ENCODE measurements around the gene ZBED4. TPM values are rescaled to one million over a fixed set of nuclear protein-coding genes. Genes with fewer than 3 reads are reported as not detected.

ZBED4 gene
- total and polyA plus RNA-seq, 2 of the 13 experiments (the other 11 are each of a cell fraction or from before 2014, with no cell fraction given), result 5.4 to 9.6 TPM

DNA sequence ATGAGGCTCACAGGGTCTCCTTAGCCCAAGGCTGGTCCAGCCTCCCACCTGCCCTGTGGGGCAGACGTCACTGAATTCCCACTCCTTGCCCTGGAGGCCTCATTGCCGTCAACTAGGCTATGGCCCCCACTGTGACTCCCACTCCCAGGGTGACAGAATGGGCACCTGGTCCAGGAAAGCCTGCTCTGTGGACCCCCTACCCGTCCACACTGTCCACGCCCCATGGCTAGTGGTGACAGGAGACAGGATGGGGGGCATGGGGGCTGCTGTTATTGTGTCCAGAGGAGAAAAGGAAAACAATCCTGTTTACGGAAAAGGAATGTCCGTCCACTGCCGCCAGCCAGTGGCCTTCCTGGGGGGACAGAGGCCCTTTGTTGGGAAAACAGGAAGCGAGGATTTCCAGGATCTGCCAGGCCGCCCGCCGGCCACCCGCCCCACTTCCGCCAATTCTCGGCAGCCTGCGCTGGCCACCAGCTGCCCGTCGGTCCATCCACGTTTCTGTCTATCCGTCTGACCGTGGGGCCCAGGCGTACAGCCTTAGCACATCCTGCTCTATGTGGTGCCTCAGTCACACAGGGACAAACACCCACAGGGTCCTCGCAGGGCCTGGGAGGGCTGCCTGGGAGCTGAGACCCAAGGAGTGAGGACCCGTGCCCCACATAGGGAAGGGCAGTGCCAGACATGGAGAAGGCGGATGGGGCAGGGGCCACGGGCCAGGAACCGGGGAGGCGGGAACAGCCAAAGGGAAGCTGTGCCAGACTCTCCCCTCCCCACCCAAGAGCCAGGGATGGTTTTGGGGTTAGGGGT lies 84.3 kb downstream of the ZBED4 start (continued):
- TF ChIP-seq, protein P1, sequence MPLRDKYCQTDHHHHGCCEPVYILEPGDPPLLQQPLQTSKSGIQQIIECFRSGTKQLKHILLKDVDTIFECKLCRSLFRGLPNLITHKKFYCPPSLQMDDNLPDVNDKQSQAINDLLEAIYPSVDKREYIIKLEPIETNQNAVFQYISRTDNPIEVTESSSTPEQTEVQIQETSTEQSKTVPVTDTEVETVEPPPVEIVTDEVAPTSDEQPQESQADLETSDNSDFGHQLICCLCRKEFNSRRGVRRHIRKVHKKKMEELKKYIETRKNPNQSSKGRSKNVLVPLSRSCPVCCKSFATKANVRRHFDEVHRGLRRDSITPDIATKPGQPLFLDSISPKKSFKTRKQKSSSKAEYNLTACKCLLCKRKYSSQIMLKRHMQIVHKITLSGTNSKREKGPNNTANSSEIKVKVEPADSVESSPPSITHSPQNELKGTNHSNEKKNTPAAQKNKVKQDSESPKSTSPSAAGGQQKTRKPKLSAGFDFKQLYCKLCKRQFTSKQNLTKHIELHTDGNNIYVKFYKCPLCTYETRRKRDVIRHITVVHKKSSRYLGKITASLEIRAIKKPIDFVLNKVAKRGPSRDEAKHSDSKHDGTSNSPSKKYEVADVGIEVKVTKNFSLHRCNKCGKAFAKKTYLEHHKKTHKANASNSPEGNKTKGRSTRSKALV (CRISPR knock-in tag; IDR thresholded peaks at IDR 0.05), result no peak
- TF ChIP-seq, protein P2, sequence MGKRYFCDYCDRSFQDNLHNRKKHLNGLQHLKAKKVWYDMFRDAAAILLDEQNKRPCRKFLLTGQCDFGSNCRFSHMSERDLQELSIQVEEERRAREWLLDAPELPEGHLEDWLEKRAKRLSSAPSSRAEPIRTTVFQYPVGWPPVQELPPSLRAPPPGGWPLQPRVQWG (CRISPR knock-in tag; IDR thresholded peaks at IDR 0.05; ENCODE audit: borderline replicate concordance, low read depth), result no peak
- no peak for TF ChIP-seq KDM6A (CRISPR knock-in tag; IDR thresholded peaks at IDR 0.05; ENCODE audit: low read depth)
- peak; percentile 85 for TF ChIP-seq ZC3H13 (CRISPR knock-in tag; IDR thresholded peaks at IDR 0.05)
- TF ChIP-seq, protein P3, sequence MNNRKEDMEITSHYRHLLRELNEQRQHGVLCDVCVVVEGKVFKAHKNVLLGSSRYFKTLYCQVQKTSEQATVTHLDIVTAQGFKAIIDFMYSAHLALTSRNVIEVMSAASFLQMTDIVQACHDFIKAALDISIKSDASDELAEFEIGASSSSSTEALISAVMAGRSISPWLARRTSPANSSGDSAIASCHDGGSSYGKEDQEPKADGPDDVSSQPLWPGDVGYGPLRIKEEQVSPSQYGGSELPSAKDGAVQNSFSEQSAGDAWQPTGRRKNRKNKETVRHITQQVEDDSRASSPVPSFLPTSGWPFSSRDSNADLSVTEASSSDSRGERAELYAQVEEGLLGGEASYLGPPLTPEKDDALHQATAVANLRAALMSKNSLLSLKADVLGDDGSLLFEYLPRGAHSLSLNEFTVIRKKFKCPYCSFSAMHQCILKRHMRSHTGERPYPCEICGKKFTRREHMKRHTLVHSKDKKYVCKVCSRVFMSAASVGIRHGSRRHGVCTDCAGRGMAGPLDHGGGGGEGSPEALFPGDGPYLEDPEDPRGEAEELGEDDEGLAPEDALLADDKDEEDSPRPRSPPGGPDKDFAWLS (CRISPR knock-in tag; IDR thresholded peaks at IDR 0.05; ENCODE audit: borderline replicate concordance), result no peak
- no peak for TF ChIP-seq ZNF143 (CRISPR knock-in tag; IDR thresholded peaks at IDR 0.05)
- peak; percentile 70 for TF ChIP-seq ZFY (CRISPR knock-in tag; IDR thresholded peaks at IDR 0.05)
- TF ChIP-seq NFIB (CRISPR knock-in tag; IDR thresholded peaks at IDR 0.05; ENCODE audit: borderline replicate concordance), result no peak
- TF ChIP-seq, protein P4, sequence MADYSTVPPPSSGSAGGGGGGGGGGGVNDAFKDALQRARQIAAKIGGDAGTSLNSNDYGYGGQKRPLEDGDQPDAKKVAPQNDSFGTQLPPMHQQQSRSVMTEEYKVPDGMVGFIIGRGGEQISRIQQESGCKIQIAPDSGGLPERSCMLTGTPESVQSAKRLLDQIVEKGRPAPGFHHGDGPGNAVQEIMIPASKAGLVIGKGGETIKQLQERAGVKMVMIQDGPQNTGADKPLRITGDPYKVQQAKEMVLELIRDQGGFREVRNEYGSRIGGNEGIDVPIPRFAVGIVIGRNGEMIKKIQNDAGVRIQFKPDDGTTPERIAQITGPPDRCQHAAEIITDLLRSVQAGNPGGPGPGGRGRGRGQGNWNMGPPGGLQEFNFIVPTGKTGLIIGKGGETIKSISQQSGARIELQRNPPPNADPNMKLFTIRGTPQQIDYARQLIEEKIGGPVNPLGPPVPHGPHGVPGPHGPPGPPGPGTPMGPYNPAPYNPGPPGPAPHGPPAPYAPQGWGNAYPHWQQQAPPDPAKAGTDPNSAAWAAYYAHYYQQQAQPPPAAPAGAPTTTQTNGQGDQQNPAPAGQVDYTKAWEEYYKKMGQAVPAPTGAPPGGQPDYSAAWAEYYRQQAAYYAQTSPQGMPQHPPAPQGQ (CRISPR knock-in tag; IDR thresholded peaks at IDR 0.05; ENCODE audit: borderline replicate concordance), result peak; percentile 66; the same call in 1 of the 2 replicates
- TF ChIP-seq, protein P5, sequence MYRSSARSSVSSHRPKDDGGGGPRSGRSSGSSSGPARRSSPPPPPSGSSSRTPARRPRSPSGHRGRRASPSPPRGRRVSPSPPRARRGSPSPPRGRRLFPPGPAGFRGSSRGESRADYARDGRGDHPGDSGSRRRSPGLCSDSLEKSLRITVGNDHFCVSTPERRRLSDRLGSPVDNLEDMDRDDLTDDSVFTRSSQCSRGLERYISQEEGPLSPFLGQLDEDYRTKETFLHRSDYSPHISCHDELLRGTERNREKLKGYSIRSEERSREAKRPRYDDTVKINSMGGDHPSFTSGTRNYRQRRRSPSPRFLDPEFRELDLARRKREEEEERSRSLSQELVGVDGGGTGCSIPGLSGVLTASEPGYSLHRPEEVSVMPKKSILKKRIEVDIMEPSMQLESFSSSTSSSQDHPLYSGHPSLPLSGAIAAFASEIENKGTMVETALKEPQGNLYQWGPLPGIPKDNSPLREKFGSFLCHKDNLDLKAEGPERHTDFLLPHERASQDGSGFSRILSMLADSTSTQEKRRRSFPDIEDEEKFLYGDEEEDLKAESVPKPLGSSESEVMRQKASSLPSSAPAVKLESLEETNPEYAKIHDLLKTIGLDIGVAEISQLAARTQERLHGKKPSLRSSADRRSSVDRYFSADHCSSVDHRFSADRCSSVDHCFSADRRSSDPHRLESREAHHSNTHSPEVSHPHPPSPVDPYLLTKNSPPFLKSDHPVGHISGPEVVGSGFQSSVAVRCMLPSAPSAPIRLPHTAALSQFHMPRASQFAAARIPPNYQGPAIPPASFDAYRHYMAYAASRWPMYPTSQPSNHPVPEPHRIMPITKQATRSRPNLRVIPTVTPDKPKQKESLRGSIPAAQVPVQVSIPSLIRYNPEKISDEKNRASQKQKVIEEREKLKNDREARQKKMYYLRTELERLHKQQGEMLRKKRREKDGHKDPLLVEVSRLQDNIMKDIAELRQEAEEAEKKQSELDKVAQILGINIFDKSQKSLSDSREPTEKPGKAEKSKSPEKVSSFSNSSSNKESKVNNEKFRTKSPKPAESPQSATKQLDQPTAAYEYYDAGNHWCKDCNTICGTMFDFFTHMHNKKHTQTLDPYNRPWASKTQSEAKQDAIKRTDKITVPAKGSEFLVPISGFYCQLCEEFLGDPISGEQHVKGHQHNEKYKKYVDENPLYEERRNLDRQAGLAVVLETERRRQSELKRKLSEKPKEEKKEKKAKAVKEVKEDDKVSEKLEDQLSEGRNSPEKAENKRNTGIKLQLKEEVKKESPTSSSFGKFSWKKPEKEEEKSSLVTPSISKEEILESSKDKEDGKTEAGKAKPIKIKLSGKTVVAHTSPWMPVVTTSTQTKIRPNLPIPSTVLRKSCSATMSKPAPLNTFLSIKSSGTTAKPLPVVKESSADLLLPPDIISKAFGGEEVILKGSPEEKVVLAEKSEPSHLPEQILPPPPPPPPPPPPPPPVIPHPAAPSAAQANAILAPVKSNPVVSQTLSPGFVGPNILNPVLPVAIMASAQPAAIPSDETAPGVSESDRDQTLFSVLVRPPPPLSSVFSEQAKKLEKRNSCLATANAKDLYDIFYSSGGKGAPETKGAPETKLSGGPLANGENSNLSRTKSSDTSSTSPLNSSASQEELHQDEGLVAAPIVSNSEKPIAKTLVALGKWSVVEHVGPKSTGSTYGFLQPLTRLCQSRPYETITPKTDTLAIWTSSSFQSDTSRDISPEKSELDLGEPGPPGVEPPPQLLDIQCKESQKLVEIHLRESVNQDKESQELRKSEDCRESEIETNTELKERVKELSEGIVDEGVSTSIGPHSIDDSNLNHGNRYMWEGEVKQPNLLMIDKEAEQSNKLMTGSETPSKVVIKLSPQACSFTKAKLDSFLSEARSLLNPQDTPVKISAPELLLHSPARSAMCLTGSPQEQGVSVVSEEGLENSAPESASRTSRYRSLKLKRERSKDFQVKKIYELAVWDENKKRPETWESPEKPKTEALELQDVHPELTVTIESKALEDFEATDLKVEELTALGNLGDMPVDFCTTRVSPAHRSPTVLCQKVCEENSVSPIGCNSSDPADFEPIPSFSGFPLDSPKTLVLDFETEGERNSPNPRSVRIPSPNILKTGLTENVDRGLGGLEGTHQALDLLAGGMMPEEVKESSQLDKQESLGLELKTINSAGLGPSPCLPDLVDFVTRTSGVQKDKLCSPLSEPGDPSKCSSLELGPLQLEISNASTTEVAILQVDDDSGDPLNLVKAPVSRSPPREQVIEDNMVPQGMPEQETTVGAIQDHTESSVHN (CRISPR knock-in tag; IDR thresholded peaks at IDR 0.05), result 0 out of 2 replicates have a peak, but pooled peaks have one; percentile 57
- no peak; the same call in 1 of the 2 replicates for TF ChIP-seq AHR (CRISPR knock-in tag; IDR thresholded peaks at IDR 0.05)
- TF ChIP-seq SMYD3 (CRISPR knock-in tag; IDR thresholded peaks at IDR 0.05), result no peak
- TF ChIP-seq U2AF2 (IDR thresholded peaks at IDR 0.05; ENCODE audit: low read depth, low read length), result no peak
- 0 out of 2 replicates have a peak, but pooled peaks have one; percentile 20 for TF ChIP-seq MIXL1 (CRISPR knock-in tag; IDR thresholded peaks at IDR 0.05)

Measured in HepG2 (cell line).